Neural progenitor cell (in vitro differentiated cells): Measurements from ENCODE around the gene LRP2BP. TPM values are rescaled to one million over a fixed set of nuclear protein-coding genes. Genes with fewer than 3 reads are reported as not detected.
"Not testable (repeated sequence)": the region's sequence is repeated elsewhere in the genome, so short reads cannot be mapped to it uniquely, and the experiment has no call there.

Experiments used
- DNase-seq: peaks from one replicate; pipeline ENCODE4 v3.0.0-alpha.2; 2016; ENCODE audit warnings: low spot score
- H2AFZ ChIP-seq: fragments of 200-600 bp; sonication (generic); replicated peaks from 2 replicates; pipeline ENCODE4 v1.6.1; 2016; ENCODE audit warnings: antibody characterized with exemption
- H3F3A ChIP-seq: fragments of 200-600 bp; sonication (generic); 2 replicates; pipeline ENCODE4 v1.6.1; 2016; ENCODE audit warnings: antibody characterized with exemption, low read depth
- H3K27ac ChIP-seq: fragments of 200-600 bp; sonication (generic); 2 replicates; pipeline ENCODE4 v1.5.1; 2016; ENCODE audit warnings: mild to moderate bottlenecking
- H3K27me3 ChIP-seq: fragments of 200-600 bp; sonication (generic); 2 replicates; pipeline ENCODE4 v1.6.1; 2016; ENCODE audit warnings: mild to moderate bottlenecking, moderate library complexity
- H3K36me3 ChIP-seq: fragments of 200-600 bp; sonication (generic); 2 replicates; pipeline ENCODE4 v1.5.1; 2016
- H3K4me1 ChIP-seq: fragments of 200-600 bp; sonication (generic); 2 replicates; pipeline ENCODE4 v1.6.1; 2016; ENCODE audit warnings: mixed run types
- H3K4me2 ChIP-seq: fragments of 200-600 bp; sonication (generic); 2 replicates; pipeline ENCODE4 v1.6.1; 2016
- H3K4me3 ChIP-seq: fragments of 200-600 bp; sonication (generic); 2 replicates; pipeline ENCODE4 v1.5.1; 2016
- H3K79me2 ChIP-seq: fragments of 200-600 bp; sonication (generic); 2 replicates; pipeline ENCODE4 v1.6.1; 2016; ENCODE audit warnings: low read depth
- H3K9ac ChIP-seq: fragments of 200-600 bp; sonication (generic); 2 replicates; pipeline ENCODE4 v1.6.1; 2016
- H3K9me3 ChIP-seq: fragments of 200-600 bp; sonication (generic); 2 replicates; pipeline ENCODE4 v1.5.1; 2016; ENCODE audit warnings: low read depth
- H4K20me1 ChIP-seq: fragments of 200-600 bp; sonication (generic); 2 replicates; pipeline ENCODE4 v1.6.1; 2016; ENCODE audit warnings: low read depth
- H3K27ac Mint-ChIP-seq: 3 replicates; pipeline ENCODE4 v1.8.0; 2021; ENCODE audit warnings: mixed read lengths
- H3K27me3 Mint-ChIP-seq: 2 replicates; pipeline ENCODE4 v1.8.0; 2022; ENCODE audit warnings: low read depth, mild to moderate bottlenecking, inconsistent platforms, moderate library complexity, mixed read lengths; ENCODE audit not compliant: insufficient read depth
- H3K36me3 Mint-ChIP-seq: 3 replicates; pipeline ENCODE4 v1.8.0; 2021; ENCODE audit warnings: mixed read lengths
- H3K4me1 Mint-ChIP-seq: 3 replicates; pipeline ENCODE4 v1.8.0; 2021; ENCODE audit warnings: mixed read lengths
- H3K4me3 Mint-ChIP-seq: 3 replicates; pipeline ENCODE4 v1.8.0; 2021; ENCODE audit warnings: mild to moderate bottlenecking, moderate library complexity, mixed read lengths
- H3K9me3 Mint-ChIP-seq: 3 replicates; pipeline ENCODE4 v1.8.0; 2020; ENCODE audit warnings: mixed read lengths
- CTCF ChIP-seq: fragments of 200-600 bp; sonication (generic); IDR thresholded peaks from 2 replicates; pipeline ENCODE4 v1.5.1; 2017; ENCODE audit warnings: antibody characterized with exemption, mild to moderate bottlenecking
- EZH2 ChIP-seq: fragments of 200-600 bp; sonication (generic); IDR thresholded peaks from 2 replicates; pipeline ENCODE4 v1.6.1; 2017; ENCODE audit warnings: antibody characterized with exemption, mild to moderate bottlenecking, moderate library complexity
- EZH2phosphoT487 ChIP-seq: fragments of 200-600 bp; sonication (generic); IDR thresholded peaks from 2 replicates; pipeline ENCODE4 v1.6.1; 2017; ENCODE audit warnings: antibody characterized with exemption
- total RNA-seq: library from RNA; depleted of rRNA; stranded (reverse); fragments of >200 nt; gene quantifications from 2 replicates; pipeline ENCODE4 v1.2.3, GENCODE V29; 2015; ENCODE audit warnings: low replicate concordance

The LRP2BP gene
- total RNA-seq, 1 donor from 2014 or later, result 0.69 TPM

GRCh38 chr4:185335579-185335978 lies 60.1 kb downstream of the LRP2BP start:
- Histone ChIP-seq H3K79me2 (no peaks in the 10 kb centered on the region), H3K9me3 (peaks cover 8% of the 10 kb centered on the region), H4K20me1 (no peaks in the 10 kb centered on the region), H2AFZ (no peak overlapping the region), H3F3A (peaks cover 7% of the 10 kb centered on the region), H3K36me3 (peaks cover 15% of the 10 kb centered on the region), H3K4me3 (no peak overlapping the region), H3K27ac (no peak overlapping the region), H3K4me1 (peaks cover 15% of the 10 kb centered on the region), H3K9ac (no peak overlapping the region), H3K4me2 (no peak overlapping the region), H3K27me3 (no peaks in the 10 kb centered on the region)
- Mint-ChIP-seq H3K4me3 (no peak overlapping the region), H3K9me3 (peaks cover 17% of the 10 kb centered on the region), H3K36me3 (peaks cover 29% of the 10 kb centered on the region), H3K27me3 (no peaks in the 10 kb centered on the region), H3K27ac (no peak overlapping the region), H3K4me1 (peaks cover 15% of the 10 kb centered on the region)
- TF ChIP-seq CTCF (no peak), EZH2 (no peak), EZH2phosphoT487 (no peak)
- no peak for DNase-seq

DNA sequence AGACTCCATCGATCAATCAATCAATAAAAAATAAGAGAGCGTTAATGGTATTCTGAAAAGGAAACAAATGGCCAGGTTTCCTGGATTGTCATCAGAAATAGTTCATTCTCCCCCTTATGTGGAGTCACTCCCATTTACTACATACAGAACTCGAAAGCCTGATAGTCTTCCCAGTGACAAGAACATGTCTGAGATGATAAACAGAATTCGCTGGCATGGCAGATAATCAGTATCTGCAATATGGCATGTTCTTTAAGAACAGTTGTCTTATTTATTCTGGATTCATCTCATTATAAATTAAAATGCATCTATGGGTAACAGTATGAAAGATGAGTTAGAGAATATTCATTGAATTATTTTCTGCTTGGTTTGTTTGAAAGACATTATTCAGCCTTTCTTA lies 61.4 kb downstream of the LRP2BP start:
- peaks cover 36% of the 10 kb centered on the region for H3K36me3 Mint-ChIP-seq

GRCh38 chr4:185332575-185333464 lies 62.9 kb downstream of the LRP2BP start:
- Histone ChIP-seq H3K9me3 (no peaks in the 10 kb centered on the region), H3K4me1 (peaks cover 15% of the 10 kb centered on the region), H3K27ac (peak overlapping the region; percentile 64), H3K4me2 (no peak overlapping the region), H3K9ac (no peak overlapping the region), H4K20me1 (no peaks in the 10 kb centered on the region), H3K36me3 (peaks cover 7% of the 10 kb centered on the region), H3K27me3 (no peaks in the 10 kb centered on the region), H3K4me3 (no peak overlapping the region), H3K79me2 (no peaks in the 10 kb centered on the region), H3F3A (peaks cover 7% of the 10 kb centered on the region), H2AFZ (no peak overlapping the region)
- peaks cover 15% of the 10 kb centered on the region for H3K4me1 Mint-ChIP-seq
- peak overlapping the region; percentile 67 for H3K27ac Mint-ChIP-seq
- peaks cover 3% of the 10 kb centered on the region for H3K27me3 Mint-ChIP-seq
- no peak overlapping the region for H3K4me3 Mint-ChIP-seq
- peaks cover 19% of the 10 kb centered on the region for H3K9me3 Mint-ChIP-seq
- no peak for DNase-seq
- H3K36me3 Mint-ChIP-seq, result peaks cover 42% of the 10 kb centered on the region
- TF ChIP-seq CTCF (no peak), EZH2phosphoT487 (no peak), EZH2 (no peak)

More for the DNA sequence above, 61.4 kb downstream of the LRP2BP start:
- Histone ChIP-seq H3K36me3 (peaks cover 15% of the 10 kb centered on the region), H3K27me3 (no peaks in the 10 kb centered on the region), H3K9ac (no peak overlapping the region), H2AFZ (no peak overlapping the region), H3K27ac (no peak overlapping the region), H3K4me1 (peaks cover 15% of the 10 kb centered on the region), H4K20me1 (no peaks in the 10 kb centered on the region), H3K4me2 (no peak overlapping the region), H3K79me2 (no peaks in the 10 kb centered on the region), H3K4me3 (no peak overlapping the region), H3K9me3 (peaks cover 8% of the 10 kb centered on the region), H3F3A (peaks cover 7% of the 10 kb centered on the region)
- no peak for TF ChIP-seq EZH2phosphoT487
- TF ChIP-seq CTCF, result no peak
- TF ChIP-seq EZH2, result no peak
- Mint-ChIP-seq H3K4me1 (peaks cover 15% of the 10 kb centered on the region), H3K9me3 (peaks cover 20% of the 10 kb centered on the region), H3K27ac (no peak overlapping the region), H3K27me3 (no peaks in the 10 kb centered on the region), H3K4me3 (no peak overlapping the region)
- DNase-seq, result no peak

DNA sequence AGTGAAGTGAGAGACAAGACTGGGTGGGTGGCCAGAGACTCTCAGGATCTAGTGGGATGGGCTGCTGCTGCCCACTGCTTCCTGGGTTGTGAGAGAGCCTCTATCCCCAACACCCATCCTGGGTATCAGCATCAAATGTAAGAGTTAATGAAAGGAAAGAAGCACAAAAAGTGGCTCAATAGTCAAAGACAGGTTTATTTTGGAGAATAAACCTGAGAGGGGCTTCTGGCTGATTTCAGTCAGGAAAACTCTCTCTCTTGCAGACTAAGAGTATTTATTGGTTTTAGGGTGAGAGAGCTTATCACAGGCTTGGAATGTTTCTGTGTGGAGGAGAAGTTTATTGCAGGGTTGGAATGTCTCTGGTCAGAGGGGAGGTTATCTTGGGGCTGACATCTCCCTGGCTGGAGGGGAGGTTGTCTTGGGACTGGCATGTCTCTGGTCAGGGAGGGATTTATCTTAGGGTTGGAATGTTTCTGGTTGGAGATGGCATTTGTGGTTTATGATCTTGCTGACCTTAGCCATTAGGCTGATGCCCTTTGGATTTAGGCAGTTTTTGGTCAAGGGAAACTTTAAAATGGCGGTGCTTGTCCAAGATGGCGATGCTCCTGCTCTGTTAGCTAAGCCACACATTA lies 65.7 kb downstream of the LRP2BP start:
- Mint-ChIP-seq H3K9me3 (peaks cover 16% of the 10 kb centered on the region), H3K36me3 (peaks cover 30% of the 10 kb centered on the region), H3K4me1 (peaks cover 15% of the 10 kb centered on the region)
- not testable (repeated sequence) for H4K20me1 ChIP-seq, H3K27ac ChIP-seq, H3K9me3 ChIP-seq, H3K4me2 ChIP-seq, H3K27me3 Mint-ChIP-seq, H3K9ac ChIP-seq, H2AFZ ChIP-seq, H3K4me3 ChIP-seq, H3K27ac Mint-ChIP-seq, H3K4me3 Mint-ChIP-seq, H3F3A ChIP-seq, H3K79me2 ChIP-seq, H3K36me3 ChIP-seq, H3K27me3 ChIP-seq, DNase-seq
- H3K4me1 ChIP-seq, result peaks cover 15% of the 10 kb centered on the region
